NCI-H1436 (cell line): Measurements from ENCODE around the gene CPHXL.
A peak's percentile ranks its signal among the peaks of the same experiment; 100 is the strongest.

ENCODE experiments used
- DNase-seq: peaks from one replicate; lab custom pipeline; 2025; lab: John Stamatoyannopoulos, UW

Gene CPHXL

DNA sequence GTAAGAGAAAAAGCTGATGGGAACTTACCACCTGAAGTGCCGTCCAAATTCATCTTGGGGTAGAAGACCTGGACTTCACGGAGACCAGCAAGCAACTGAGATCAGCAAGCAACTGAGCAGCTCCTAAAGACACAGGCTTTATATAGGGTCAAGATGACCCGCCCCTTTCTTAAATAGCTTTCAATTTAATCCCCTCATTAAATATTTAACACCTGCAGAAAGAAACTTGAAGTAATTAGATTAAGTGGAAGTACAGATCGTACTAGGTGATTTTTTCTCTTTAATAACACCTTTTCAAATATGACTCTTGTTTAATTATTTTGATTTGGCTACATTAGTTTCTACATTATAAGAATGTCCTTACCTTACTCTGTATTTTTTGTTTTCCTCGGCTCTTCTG is at the start of gene CPHXL:
TSS of gene CPHXL (minus strand) at position 101 of the 400 bp plus-strand sequence. CDS start at position 53, 48 bp downstream.
- no peak for DNase-seq

DNA sequence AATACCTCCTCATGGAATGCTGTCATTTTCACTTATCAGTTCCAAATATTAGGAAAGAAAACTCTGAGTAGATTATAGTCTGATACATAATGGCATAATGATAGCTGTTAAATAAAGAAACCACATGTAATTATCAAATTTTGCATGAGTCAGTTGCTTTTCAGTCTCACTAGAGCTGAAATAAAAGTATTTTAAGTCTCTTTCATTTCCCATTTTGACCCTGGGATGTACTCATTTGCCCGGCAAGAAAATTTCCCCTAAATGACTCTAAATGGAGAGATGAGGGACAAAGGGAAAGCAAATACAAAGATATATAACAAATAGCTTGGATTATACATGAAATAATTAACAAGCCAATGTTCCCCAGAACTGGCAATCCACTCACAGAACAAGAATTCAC is 47.9 kb upstream of the CPHXL start:
- DNase-seq, result no peak

- DNase-seq, result no peak
Measured at GRCh38 chr16:75770051-75770450, 43.8 kb upstream of the CPHXL start.

GRCh38 chr16:75764154-75764768 is 38.0 kb upstream of the CPHXL start:
- DNase-seq, result peak; percentile 47

GRCh38 chr16:75763204-75763603 is 36.9 kb upstream of the CPHXL start:
- no peak for DNase-seq

GRCh38 chr16:75762746-75763145 is 36.5 kb upstream of the CPHXL start:
- DNase-seq, result no peak

DNA sequence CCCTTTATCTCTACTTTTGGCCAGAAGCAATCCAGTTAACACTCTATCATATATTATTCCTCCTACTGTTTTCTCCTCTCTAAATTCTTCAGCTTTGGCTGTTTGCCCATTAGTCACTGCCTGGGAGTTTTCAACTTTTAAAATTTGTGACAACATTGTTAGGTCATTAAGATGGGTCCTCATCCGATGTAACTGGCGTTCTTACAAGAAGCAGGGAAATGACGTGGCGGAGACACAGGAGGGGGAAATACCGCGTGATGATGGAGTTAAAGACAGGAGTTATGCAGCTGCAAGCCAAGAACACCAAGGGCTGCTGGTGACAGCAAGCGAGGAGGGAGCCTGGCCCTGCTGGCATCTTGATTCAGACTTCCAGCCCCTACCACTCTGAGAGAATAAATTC is 34.8 kb upstream of the CPHXL start:
- no peak for DNase-seq

DNA sequence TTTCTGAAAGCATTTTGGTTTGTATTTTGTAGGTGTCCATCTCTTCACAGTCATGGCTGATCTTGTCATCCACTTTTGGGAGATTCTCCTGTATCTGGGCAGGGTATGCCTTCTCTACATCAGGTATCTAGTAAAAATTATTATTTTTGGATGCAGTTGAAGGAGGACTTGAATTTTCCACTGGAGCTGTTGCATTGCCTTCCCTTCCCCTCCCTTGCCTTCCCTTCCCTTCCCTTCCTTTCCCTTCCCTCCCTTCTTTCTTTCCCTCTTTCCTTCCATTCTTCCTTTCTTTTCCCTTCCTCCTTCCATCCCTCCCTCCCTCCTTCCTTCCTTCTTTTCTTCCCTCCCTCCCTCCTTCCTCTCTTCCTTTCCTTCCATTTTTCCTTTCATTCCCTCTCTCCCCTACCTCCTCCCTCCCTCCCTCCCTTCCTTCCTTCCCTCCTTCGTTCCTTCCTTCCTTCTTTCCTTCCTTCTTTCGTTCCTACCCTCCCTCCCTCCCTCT is 33.8 kb upstream of the CPHXL start:
- no peak for DNase-seq

DNA sequence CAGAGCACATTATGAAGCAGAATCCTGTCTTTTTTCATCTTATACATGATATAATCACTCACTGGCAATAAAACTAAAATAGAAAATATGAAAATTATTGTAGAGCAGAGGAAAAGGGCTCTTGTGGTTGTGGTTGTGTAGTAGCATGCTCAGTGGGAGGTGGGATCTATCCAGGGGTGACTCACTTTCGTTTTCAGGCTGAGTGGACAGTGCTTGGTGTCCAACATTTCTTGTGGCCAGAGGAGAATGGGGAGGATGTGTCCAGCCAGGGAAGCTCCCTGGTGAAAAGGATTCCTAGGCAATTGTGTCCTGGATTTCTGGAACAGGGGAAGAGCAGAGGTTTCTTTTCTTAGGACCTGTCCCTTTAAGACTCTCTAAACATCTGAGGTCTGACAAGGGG is 31.9 kb upstream of the CPHXL start:
- no peak for DNase-seq

DNA sequence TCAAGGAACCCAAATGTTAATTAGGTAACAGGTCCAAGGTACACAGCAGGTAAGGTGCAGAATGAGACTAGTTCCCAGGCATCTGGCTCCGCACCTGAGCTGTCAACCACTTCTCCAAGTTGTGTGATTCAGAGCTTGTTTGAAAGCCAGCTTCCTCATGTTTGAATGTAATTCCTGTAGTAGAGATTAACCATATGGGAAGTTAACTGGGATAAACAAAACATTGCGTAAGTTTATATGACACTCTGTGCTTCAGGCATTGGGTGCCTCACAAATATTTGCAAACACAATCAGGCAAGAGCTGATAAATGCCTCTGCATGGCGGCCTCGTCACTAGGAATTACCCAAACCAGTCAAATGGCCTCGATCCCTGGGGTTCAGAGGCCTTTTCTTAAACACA is 27.9 kb upstream of the CPHXL start:
- DNase-seq, result no peak

- no peak for DNase-seq
Measured at GRCh38 chr16:75750528-75750927, 24.2 kb upstream of the CPHXL start.

DNA sequence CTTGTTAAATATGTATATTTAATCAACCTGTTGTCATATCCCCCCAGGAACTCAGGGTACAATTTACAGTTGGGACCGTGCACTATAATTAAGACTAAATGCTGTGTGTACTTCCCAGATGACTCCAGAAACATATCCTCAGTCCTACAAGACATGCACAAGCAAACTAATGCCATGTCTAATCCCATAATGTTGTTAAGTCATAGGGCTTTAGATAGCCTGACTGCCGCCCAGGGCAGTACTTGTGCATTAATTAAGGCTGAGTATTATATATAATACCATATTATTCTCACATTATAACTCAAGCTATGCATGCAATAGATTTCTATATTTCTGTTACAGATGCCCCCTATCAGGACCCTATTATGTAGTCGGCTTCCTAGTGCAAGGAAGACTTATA is 20.1 kb upstream of the CPHXL start:
- DNase-seq, result no peak

- no peak for DNase-seq
Measured at GRCh38 chr16:75745823-75746222, 19.5 kb upstream of the CPHXL start.

GRCh38 chr16:75745242-75745641 is 19.0 kb upstream of the CPHXL start:
- no peak for DNase-seq

GRCh38 chr16:75742424-75743047 is 16.2 kb upstream of the CPHXL start:
- DNase-seq, result no peak

GRCh38 chr16:75733305-75734211 is 7.3 kb upstream of the CPHXL start:
- no peak for DNase-seq

GRCh38 chr16:75732871-75733270 is 6.6 kb upstream of the CPHXL start:
- no peak for DNase-seq

- no peak for DNase-seq
Measured at GRCh38 chr16:75727221-75727620, 931 bp upstream of the CPHXL start.

- no peak for DNase-seq
Measured at GRCh38 chr16:75718452-75718851, 7.8 kb downstream of the CPHXL start.

DNA sequence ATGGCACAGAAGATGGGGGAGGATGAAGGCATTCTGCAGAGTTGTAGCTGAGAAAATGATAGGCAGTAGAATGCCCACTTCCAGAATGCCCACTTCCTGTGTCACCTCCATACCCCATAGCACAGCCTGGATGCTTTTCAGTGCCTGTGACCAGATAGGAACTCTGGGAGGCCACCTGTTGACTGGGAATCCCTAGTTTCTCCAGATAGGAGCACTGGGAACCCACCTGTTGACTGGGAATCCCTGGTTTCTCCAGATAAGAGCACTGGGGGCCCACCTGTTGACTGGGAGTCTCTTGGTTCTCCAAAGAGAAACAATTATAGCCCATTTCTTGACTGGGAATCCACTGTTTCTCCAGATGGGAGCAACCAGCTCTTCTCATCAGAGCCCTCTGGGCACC is 11.6 kb downstream of the CPHXL start:
- DNase-seq, result no peak

- no peak for DNase-seq
Measured at GRCh38 chr16:75710344-75710743, 15.9 kb downstream of the CPHXL start.

GRCh38 chr16:75703306-75703705 is 23.0 kb downstream of the CPHXL start:
- DNase-seq, result no peak

DNA sequence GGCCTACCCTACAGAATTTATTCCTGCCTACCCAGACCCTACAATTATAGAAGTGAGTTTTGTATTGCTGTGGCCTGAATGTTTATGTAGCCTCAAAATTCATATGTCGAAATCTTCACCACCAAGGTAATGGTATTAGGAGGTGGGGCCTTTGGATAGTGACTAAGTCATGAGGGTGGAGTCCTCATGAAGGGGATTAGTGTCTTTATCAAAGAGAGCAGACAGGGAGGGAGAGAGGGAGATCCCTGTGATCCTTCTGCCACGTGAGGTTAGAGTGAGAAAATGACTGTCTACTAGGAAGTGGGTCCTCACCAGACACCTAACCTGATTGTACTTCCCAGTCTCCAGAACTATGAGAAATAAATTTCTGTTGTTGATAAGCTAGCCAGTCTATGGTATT is 24.0 kb downstream of the CPHXL start:
- no peak for DNase-seq
